Measurements from ENCODE around the gene SOX11.

GRCh38 chr2:5696945-5697521 is 4.8 kb downstream of the SOX11 start:
- TF ChIP-seq CTCF (IDR thresholded peaks at IDR 0.05; ENCODE audit: insufficient read depth, low read depth, low read length) (no peak), EZH2 (IDR thresholded peaks at IDR 0.05; ENCODE audit: insufficient read depth, low read length) (no peak)
